GM21786 (cell line): Measurements from ENCODE around the gene FOXC1.
A peak's percentile ranks its signal among the peaks of the same experiment; 100 is the strongest.

Source experiments
- ATAC-seq: cut with Tn5 transposase; IDR thresholded peaks from one replicate; pipeline ENCODE4 v1.9.1; 2021; ENCODE audit not compliant: unreplicated experiment

FOXC1 gene

DNA sequence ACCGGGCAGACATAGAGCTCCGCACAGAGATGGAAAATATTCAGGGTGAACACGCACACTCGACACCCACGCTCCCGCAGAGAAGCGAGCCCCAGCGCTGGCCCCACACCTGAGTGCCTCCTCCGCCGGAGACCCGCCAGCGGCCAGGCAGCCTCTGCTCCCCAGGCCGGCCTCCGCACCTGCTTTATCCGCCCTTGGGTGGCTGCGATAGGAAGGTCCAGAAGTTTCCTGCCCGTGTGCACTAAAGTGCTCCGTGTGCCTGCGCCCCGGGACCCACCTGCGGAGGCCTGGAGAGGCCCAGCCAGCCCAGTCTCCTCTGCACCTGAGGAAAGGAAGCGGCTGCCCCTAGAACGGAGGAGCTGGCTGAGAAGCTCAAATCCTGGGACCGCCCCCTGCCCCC lies 10.8 kb upstream of the FOXC1 start:
- ATAC-seq = no peak

DNA sequence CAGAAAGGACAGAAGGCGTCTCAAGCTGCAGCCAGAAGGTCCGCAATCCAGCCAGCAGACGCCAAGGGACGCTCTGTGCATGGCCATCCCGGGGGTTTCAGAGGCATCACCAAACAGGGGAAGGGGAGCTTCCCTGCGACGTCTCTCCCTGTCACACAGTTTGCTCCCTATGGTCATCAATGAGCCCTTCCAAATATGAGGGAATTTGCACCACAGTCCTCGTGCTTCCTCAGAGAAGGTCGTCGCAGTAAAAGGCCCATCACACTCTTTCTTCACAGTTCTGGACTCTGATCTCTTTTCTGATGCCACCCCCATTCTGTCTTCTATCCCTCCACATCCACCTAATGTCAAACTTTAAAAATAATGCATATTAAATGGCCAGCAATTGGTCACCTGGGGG lies 10.2 kb upstream of the FOXC1 start:
- ATAC-seq = no peak

DNA sequence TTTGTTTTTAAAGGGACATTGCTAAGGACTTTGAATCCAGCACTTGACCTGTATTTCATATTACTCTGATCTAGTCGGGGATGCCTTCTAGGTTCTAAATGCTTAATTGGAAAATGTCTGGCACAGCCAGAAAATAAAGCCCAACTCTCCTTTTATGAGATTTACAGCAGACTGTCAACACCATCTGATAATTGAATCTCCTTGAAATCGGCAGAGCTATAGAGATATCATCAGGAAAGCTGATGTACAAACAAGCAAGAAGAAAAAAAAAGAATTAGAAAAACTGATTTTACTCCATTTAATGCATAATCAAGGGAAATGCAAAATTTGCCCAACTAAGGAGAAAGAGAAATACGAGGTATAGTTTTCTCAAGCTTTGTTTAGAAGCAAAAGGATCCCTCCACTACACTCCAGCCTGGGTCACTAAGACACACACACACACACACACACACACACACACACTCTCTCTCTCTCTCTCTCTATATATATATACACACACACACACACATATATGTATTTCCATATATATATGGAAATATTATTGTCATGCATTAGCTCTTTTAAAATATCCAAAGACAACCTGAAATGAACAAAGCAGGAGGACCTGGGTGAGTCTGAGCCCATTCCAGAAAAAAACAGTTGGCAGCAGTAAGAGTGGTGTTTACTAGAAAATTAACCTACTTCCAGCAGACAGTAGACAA lies 9.5 kb upstream of the FOXC1 start:
- ATAC-seq = no peak

DNA sequence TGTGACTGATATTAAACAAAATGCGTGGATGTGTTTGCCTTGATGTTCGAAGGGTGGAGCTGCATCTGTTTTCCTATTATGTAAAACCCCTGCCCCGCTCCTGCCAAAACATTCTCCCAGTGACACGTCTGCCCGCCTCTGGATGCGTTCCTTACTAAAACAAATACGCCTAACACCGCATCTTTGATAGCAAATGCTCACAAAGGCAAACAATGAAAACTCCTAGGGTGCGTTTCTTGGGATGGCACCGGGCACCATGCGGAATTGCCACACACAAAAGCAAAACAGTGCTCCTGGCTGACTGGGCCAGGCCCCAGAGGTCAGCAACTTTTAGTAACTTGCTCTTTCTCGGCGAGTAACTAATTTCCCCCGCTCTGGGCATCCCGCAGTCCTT lies 9.0 kb upstream of the FOXC1 start:
- no peak for ATAC-seq

DNA sequence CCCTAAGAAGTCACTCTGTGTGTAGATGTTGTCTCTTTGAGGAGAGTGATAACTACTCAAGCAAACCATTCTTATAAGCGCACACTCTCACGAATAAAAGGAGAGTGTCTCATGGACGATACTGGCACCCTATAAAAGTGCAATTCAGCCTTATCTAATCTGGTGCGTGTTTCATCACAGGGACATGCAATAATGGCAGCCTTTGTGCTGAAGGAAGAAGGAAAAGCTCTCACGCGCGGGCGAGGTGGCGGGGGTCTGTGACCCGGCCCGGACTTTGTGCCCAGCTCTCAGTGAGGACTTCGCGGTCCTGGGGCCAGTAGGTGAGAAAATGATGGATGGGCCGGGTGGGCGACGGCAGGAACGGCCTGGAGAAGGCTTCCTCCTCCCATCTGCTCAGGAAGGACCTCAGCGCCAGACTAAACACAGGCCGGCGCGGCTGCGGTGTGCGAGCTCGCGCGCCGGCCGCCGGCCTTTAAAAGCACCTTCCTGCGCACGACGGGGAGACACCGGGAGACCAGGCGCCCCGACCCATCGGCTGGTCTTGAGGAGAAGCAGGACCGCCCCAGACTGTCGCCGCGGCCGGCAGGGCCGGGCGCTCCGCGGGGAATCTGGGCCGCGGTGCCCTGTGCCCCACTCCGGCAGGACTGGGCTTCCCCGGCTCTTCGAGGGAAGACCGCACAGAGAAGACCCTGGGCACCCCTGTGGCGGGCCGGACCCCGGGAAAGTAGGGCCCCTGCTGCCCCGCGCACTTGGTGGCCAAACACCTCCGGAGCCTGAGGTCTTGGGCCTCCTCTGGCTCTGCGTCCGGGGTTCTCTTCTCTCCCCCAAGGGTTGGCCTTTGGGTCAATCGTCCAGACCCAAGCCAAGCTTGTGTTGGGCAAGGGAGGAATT lies 8.3 kb upstream of the FOXC1 start:
- no peak for ATAC-seq

DNA sequence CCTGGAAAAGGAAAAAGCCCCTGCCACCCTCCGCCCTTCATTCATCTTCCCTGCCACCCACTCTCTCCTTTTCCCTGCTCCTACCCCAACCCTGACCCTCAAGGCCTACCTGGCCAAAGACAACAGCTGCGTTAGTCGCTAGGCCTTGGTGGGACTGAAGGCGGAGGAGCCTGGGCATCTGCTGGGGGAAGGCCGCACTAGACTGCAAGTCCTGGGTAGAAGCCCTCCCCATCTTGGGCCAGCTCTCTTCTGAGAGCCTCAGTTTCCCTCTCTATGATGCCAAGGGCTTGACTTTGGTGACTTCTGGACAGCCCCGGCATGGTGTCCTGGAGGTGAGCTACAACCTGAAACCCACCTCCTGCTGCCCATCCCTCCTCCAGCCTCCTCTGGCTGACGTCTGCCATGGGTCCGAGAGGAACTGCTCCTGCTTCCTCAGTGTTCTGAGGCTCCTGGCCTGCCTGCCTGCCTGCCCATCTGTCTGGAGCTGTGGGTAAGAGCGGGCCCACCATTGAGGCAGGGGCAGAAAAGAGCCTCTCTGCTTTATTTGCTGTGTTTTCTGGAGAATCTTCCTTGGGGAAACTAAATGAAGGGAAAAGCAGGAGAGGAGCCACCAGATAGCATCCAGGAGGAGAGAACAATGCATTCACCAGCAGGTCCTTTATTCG lies 7.5 kb upstream of the FOXC1 start:
- no peak for ATAC-seq

DNA sequence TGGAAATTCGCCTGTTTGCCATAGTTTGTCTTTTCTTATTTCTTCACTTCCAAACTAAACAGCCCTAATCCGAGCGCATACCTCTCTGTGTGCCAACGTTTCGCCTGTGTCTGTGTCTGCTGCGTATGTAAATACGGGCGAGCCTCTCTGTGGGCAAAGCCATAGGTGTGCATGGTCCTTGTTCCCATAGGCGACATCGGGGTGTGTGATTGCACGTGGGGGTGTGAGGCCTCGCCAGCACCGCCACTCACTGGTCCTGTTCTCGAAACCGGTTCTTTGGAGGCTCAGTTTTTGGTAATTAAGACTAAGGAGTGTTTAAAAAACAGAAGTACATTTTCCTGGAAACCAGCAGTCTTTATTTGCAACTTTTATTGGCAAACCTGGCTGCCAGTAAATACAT lies 6.0 kb upstream of the FOXC1 start:
- no peak for ATAC-seq

DNA sequence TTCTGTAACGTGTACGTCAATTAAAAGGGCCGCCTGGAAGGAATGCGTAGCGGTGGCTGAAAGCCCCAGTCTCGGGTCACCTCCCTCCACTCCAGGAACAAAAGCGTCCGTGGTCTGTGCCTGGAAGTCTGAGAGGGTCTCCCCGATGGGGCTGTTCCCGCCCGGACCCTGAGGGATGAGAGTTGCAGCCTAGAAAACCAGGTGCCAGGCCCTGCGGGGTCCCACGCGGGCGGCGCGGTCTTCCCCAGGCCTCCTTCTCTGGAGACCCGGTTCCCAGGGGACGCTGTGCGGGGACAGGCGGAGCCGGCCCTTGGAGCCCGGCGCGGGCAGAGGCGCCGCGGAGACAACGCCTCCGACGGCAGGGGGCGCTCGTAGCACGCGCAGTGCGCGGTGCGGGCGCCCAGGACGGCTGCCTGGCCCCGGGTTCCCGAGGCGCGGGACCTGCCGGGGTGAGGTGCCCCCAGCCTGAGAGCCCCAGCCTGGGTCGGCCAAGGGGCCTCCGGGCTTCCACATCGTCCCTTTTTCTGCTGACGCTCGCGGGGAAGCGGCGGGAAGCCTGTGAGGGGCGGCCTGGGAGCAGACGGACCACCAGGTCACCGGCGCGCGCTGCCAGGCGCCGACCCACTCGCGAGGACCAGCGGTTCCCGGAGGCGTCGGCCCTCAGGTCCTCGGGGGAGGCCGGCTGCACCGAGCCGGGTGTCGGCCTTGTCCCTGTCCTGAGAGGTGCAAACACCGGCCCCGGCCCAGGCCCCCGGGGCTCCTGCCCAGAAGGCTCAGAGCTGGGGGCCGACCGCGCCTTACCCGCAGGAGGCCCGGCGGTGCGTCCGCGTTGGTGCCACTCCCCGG lies 5.3 kb upstream of the FOXC1 start:
- peak; percentile 60 for ATAC-seq

DNA sequence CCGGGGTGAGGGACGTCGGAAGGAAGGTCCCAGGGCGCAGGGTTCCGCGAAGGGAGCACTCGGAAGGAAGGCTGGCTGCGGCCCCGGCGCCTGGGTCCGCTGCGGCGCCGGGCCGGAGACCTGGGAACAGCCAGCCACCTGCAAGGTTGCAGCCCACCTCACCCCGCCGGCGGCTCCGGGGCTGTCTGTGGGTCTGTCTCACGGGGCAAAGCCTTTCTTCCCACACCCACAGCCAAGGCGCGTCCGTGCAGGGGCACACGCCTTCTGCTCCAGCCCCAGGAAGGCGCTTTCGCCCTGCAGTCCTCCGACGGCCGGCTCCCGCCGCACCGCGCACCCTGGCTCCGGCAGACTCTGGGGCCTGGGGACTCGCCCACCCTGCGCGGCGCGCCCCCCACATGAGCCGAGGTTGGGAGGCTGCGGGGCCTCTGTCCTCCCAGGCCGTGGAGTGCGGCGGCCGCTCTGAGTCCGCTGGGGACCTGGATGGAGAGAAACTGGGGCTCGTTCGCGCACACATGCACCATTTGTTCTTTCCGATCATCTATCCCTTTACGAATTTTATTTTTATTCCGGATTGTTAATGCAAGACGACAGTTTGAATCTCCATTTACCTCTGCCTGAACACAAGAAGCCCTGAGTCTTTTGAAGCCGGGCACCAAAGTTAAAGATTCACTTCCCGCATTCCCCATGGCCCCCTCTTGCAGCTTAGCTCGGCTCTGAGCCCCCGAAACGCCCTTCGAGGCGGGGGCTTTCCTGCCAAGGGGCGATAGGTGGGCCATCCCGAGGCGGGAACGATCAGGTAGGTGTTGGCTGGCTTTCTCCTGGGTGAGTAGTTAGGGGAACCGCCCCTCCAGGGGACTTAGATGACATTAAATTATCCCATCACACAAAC lies 4.5 kb upstream of the FOXC1 start:
- ATAC-seq = no peak

DNA sequence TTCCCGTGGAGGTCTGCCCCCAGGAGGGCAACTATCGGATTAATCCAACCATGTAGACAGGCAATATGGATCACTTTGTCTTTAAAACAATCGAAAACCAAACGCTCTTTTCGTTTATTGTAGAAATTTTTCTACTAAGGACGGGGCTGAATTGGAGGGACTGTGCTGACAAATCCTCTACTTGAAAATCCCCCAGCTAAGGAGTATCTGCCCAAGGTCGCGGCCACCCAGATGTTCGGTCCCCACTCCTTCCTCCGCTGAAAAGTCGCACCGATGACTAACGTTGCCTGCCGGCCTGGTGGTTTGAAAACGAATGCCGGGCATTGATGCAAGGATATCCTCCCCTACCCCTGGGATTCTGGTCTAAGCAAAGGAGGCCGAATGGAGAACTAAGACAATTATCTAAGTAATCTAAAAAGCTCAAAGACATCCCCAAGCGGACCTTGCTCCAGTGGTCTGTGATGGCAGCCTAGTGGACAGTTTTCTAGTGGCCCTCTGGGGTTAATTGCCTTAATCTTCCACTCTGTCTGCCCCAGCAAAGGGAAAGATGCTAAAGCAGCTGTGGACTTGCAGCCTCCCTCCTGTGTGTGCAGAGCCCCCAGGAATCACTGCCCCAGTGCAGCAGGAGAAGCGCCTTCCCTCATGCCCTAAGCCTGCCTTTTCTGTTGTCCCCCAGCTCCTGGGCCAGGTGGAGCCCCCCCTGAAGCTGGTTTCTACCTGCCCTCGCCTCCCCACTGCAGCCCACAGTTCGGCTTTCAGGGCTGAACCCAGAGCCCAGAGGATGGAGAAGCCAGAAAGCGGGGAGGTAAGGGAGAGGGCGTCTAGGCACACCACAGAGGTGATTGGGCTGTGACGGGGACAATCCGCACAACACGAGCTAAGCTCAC lies 3.6 kb upstream of the FOXC1 start:
- no peak for ATAC-seq

DNA sequence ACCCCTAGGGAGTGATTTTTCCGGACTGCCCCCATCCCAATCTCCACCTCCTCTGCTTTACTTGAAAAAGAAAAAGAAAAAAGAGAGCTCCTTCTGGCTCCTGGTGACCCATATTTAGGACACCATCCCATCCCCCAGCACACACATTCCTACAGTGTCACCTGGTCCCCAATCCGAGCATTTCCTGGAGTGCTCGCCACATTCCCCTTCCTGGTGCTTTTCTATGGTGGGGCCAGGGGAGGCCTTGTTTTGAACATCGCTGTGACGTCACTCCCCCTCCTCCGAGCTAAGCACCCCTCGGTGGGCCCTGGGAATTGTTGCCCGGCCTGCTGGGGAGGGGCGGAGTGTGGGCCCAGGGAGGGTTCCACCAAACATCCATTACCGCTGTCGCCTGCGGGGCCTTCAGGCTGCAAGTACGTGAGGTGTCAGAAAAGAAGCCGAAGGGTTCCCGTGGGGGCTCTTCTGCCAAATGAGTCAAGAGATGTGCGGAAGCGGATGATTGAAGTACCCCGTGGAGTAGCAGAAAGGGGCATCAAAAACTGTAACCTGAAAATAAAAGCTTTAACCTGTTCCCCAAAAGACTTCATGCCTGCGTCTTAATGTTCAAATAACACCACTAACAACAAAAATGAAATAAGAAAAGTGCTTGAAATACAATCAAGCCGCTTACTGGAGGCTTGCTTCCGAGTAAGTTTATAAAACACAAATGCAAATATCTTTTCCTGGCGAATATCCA lies 2.8 kb upstream of the FOXC1 start:
- no peak for ATAC-seq

DNA sequence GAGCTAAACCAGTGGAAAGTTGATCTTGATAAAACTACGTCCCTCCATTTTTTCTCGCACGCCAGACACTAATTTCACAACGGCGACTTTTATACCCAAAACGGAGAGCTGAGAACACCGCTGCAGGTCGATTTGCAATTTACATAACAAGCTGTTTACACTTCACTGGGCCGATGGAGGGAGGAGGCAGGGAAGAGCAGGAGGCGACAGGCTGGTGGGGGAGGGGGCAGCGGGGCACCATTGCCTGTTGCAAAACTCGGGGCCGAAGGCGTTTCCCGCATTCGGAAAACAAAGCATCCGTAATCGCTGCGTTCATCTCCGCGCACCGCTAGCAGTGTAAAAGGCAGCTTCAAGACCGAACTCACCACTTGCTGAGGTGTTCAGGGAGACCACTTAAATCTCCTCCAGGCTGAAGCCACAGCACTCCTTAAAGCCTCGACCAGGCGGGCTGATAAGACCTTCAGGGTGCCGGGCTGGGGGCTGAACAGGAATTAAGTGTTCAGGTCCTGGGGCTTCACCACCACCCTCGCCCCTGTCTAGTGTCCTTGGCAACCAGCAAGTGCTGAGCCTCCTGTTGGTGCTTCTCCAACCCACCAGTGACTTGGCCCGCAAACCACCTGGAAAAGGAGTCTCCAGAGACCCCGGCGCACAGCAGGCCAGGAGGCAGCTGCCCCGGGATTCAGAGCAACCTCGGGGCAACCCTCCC lies 2.0 kb upstream of the FOXC1 start:
- ATAC-seq = no peak

DNA sequence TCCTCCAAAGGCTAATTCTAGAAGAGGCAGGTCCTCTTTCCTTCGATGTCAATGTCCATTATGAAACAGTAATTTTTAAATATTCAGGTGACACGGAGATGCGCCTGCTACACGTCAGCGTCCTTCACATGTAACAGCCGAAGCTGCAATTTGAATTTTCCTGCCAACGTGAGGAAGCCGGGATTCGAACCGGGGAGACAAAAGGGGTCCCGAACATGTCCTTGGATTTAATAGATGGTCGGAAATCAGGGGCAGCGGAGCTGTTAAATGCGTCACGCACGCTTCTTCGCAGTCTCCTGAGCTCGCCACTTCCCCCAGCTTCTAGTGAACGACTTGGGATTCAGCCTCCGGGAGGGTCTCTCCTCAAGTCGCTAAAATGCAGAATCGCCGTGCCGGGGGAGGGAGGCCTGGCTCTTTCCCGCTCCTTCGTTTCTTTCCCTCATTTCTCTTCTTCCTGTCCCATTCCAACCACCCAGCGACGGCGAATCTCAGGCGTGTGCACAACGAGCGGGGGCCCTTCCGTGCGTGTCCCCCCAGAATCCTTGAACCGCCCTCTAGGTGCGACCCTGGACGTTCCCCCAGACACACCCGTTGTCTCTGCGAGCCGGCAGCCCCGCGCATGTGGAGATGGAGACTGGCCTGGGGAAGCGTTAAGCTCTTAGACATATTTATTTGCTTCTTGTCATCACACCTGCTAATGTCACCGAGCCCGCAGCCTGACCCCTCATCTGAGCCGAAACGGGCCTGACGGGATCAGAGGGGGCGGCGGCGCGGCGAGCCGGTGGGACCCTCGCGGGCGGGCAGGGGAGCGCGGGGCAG lies 1.3 kb upstream of the FOXC1 start:
- no peak for ATAC-seq

DNA sequence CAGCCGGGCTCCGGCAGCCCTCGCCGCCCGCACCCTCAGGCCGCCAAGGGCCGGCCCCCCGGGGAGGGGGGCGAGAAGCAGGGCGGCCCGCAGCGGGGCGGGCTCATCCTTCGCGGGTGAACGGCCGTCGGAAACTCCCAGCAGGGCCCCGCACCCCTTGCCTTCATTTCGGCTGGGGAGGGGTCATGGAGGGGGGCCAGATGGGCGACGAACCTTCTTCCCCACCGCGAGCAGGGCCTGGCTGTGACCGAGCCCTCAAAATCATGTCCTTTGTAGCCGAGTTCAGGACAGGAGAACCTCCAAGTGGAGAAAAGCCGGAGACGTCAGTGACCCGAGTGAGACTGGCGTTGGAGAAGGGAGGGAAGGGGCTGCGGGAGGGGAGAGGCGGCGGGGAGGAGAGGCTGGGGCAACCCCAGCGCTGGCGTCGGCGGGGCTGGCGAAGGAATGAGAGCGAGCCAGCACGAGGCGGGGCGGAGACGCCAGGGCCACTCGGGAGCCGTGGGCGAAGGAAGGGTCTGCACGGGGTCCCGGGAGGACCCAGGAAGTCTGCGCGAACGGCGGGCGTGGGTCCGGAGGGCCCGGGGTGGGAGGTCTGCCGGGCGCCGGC lies 571 bp upstream of the FOXC1 start:
- ATAC-seq = no peak

DNA sequence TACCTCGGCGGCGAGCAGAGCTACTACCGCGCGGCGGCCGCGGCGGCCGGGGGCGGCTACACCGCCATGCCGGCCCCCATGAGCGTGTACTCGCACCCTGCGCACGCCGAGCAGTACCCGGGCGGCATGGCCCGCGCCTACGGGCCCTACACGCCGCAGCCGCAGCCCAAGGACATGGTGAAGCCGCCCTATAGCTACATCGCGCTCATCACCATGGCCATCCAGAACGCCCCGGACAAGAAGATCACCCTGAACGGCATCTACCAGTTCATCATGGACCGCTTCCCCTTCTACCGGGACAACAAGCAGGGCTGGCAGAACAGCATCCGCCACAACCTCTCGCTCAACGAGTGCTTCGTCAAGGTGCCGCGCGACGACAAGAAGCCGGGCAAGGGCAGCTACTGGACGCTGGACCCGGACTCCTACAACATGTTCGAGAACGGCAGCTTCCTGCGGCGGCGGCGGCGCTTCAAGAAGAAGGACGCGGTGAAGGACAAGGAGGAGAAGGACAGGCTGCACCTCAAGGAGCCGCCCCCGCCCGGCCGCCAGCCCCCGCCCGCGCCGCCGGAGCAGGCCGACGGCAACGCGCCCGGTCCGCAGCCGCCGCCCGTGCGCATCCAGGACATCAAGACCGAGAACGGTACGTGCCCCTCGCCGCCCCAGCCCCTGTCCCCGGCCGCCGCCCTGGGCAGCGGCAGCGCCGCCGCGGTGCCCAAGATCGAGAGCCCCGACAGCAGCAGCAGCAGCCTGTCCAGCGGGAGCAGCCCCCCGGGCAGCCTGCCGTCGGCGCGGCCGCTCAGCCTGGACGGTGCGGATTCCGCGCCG lies 994 bp downstream of the FOXC1 start:
- ATAC-seq = no peak

DNA sequence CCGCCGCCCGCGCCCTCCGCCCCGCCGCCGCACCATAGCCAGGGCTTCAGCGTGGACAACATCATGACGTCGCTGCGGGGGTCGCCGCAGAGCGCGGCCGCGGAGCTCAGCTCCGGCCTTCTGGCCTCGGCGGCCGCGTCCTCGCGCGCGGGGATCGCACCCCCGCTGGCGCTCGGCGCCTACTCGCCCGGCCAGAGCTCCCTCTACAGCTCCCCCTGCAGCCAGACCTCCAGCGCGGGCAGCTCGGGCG lies 1.5 kb downstream of the FOXC1 start:
- ATAC-seq = no peak
